SU-DHL-6 (cell line): ENCODE results near the gene TYRO3.

Experiments used
- H2AFZ ChIP-seq: fragments of 200-600 bp; sonication (generic); 2 replicates; pipeline ENCODE4 v1.6.1; 2014; ENCODE audit warnings: low read depth, mild to moderate bottlenecking, moderate library complexity, mixed read lengths, antibody characterized with exemption, low read length; ENCODE audit not compliant: severe bottlenecking
- H3F3A ChIP-seq: fragments of 200-600 bp; shearing (Covaris generic); 2 replicates; pipeline ENCODE4 v1.6.0; 2016; ENCODE audit warnings: antibody characterized with exemption, mild to moderate bottlenecking; ENCODE audit not compliant: insufficient read depth
- H3K27ac ChIP-seq: fragments of 200-600 bp; sonication (generic); 2 replicates; pipeline ENCODE4 v1.5.1; 2016; ENCODE audit warnings: low read depth, mild to moderate bottlenecking, low read length, moderate library complexity, mixed read lengths
- H3K27me3 ChIP-seq: fragments of 200-600 bp; sonication (generic), shearing (Covaris generic); 2 replicates; pipeline ENCODE4 v1.6.0; 2014; ENCODE audit warnings: mild to moderate bottlenecking, low read length
- H3K36me3 ChIP-seq: fragments of 200-600 bp; sonication (generic); 2 replicates; pipeline ENCODE4 v1.6.1; 2014; ENCODE audit warnings: mild to moderate bottlenecking, low read length, mixed read lengths
- H3K4me2 ChIP-seq: fragments of 300-600, 200-600 bp; shearing (Covaris generic), sonication (generic); 2 replicates; pipeline ENCODE4 v1.6.0; 2014; ENCODE audit warnings: low read length, low read depth, mild to moderate bottlenecking; ENCODE audit not compliant: poor library complexity, severe bottlenecking
- H3K4me3 ChIP-seq: fragments of 200-600 bp; sonication (generic); 2 replicates; pipeline ENCODE4 v1.5.1; 2014; ENCODE audit warnings: antibody characterized with exemption, low read length, mild to moderate bottlenecking, mixed read lengths; ENCODE audit not compliant: insufficient read depth, poor library complexity, severe bottlenecking
- H3K79me2 ChIP-seq: fragments of 200-600 bp; sonication (generic); 2 replicates; pipeline ENCODE4 v1.6.1; 2014; ENCODE audit warnings: mild to moderate bottlenecking, low read length, moderate library complexity; ENCODE audit not compliant: insufficient read depth
- H3K9ac ChIP-seq: fragments of 200-600 bp; sonication (generic); 2 replicates; pipeline ENCODE4 v1.7.0; 2014; ENCODE audit warnings: mild to moderate bottlenecking, low read length
- H3K9me2 ChIP-seq: fragments of 200-600 bp; sonication (generic); replicated peaks from 2 replicates; pipeline ENCODE4 v1.6.1; 2014; ENCODE audit warnings: low read length; ENCODE audit not compliant: insufficient read depth
- H3K9me3 ChIP-seq: fragments of 200-600 bp; sonication (generic); 2 replicates; pipeline ENCODE4 v1.6.1; 2014; ENCODE audit warnings: low read length, mixed read lengths; ENCODE audit not compliant: insufficient read depth
- H4K20me1 ChIP-seq: fragments of 200-600 bp; sonication (generic); 2 replicates; pipeline ENCODE4 v1.6.1; 2014; ENCODE audit warnings: low read depth, mild to moderate bottlenecking, antibody characterized with exemption, low read length, moderate library complexity, mixed read lengths
- EZH2phosphoT487 ChIP-seq: fragments of 200-600 bp; sonication (generic), shearing (Covaris generic); conservative IDR thresholded peaks from 2 replicates; pipeline ENCODE4 v1.6.1; 2018; ENCODE audit warnings: mild to moderate bottlenecking, antibody characterized with exemption, low read length, moderate library complexity, mixed read lengths
- TF ChIP-seq, protein P1 (sequence below): fragments of 200-600 bp; sonication (generic); IDR thresholded peaks from one replicate; pipeline ENCODE4 v1.5.1; 2017; ENCODE audit warnings: antibody characterized with exemption, mild to moderate bottlenecking, low read length, moderate library complexity; ENCODE audit not compliant: insufficient read depth, poor library complexity, severe bottlenecking

TYRO3 gene

DNA sequence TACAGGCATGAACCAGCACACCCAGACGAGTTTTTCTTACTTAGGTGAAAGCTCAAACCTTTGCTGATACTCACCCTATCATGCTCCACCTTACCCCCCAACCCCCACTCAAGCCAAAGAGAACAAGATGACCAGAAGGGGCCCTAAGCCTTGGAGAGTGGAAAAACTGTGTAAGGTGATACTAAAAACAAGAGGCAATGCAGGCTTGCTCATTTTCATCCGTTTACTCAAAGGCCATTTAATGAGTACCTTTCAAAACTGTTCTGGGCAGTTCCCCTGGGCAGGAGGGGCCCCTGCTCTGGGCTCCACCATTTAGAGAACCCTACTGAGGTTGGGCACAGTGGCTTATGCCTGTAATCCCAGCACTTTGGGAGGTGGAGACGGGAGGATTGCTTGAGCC, 6.7 kb downstream of the TYRO3 start:
- Histone ChIP-seq H2AFZ (no peak overlapping the region), H3K4me2 (no peak overlapping the region), H3K9ac (no peak overlapping the region), H3K27me3 (no peaks in the 10 kb centered on the region), H3K36me3 (no peaks in the 10 kb centered on the region), H3K79me2 (no peaks in the 10 kb centered on the region), H3K4me3 (no peak overlapping the region), H3F3A (no peaks in the 10 kb centered on the region), H3K27ac (no peak overlapping the region), H3K9me3 (no peaks in the 10 kb centered on the region), H3K9me2 (no peaks in the 10 kb centered on the region), H4K20me1 (no peaks in the 10 kb centered on the region)
- TF ChIP-seq, protein P1, sequence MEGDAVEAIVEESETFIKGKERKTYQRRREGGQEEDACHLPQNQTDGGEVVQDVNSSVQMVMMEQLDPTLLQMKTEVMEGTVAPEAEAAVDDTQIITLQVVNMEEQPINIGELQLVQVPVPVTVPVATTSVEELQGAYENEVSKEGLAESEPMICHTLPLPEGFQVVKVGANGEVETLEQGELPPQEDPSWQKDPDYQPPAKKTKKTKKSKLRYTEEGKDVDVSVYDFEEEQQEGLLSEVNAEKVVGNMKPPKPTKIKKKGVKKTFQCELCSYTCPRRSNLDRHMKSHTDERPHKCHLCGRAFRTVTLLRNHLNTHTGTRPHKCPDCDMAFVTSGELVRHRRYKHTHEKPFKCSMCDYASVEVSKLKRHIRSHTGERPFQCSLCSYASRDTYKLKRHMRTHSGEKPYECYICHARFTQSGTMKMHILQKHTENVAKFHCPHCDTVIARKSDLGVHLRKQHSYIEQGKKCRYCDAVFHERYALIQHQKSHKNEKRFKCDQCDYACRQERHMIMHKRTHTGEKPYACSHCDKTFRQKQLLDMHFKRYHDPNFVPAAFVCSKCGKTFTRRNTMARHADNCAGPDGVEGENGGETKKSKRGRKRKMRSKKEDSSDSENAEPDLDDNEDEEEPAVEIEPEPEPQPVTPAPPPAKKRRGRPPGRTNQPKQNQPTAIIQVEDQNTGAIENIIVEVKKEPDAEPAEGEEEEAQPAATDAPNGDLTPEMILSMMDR, result no peak
- no peak for TF ChIP-seq EZH2phosphoT487

DNA sequence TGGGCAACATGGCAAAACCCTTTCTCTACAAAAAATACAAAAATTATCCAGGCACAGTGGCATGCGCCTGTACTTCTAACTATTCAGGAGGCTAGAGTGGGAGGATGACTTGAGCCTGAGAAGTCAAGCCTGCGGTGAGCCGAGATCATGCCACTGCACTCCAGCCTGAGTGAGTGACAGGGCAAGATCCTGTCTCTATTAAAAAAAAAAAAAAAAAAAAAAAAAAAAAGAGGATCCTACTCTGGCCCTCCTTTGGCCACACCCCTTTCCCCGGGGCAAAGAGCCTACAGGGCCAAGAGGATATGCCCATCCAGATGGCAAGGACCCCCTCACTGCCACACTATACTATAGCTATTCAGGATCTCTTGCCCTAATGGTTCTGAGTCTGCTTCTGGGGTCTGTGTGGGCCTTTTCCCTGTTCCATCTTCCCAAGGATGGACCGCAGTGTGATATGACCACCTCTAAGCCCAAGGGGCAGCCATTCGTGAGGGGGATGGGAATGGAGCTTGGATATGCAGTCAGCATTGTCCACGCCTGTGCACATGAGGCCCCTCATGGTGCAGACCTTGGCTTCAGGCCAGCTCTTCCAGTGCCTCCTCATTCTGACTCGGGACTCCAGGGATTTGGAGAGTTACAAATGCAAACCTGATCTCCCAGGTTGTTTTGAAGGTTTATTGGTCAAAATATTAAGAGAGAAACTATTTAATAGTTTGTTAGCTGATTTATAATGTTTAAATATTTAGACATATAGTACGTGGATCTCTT, 7.3 kb downstream of the TYRO3 start:
- Histone ChIP-seq H3F3A (no peaks in the 10 kb centered on the region), H3K4me2 (no peak overlapping the region), H3K36me3 (no peaks in the 10 kb centered on the region), H3K27me3 (no peaks in the 10 kb centered on the region), H3K9me2 (no peaks in the 10 kb centered on the region), H3K27ac (no peak overlapping the region), H2AFZ (no peak overlapping the region), H4K20me1 (no peaks in the 10 kb centered on the region), H3K9ac (no peak overlapping the region), H3K9me3 (no peaks in the 10 kb centered on the region), H3K4me3 (no peak overlapping the region), H3K79me2 (no peaks in the 10 kb centered on the region)
- no peak for TF ChIP-seq EZH2phosphoT487
- TF ChIP-seq, protein P1, result no peak

DNA sequence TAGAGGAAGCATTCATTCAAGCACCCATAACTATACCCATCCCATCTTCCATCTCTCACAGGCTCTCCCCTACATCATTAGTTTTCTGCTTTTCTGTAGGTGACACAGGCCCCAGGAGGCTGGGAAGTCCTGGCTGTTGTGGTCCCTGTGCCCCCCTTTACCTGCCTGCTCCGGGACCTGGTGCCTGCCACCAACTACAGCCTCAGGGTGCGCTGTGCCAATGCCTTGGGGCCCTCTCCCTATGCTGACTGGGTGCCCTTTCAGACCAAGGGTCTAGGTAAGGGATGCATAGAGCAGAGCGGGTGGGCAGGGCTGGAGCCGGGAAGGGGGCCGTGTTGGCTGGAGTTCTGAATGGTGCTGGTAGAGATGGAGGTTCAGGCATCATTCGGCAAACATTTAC, 8.2 kb downstream of the TYRO3 start:
- no peaks in the 10 kb centered on the region for H3F3A ChIP-seq

More for the DNA sequence above, 8.2 kb downstream of the TYRO3 start:
- no peaks in the 10 kb centered on the region for H3K9me3 ChIP-seq
- no peak overlapping the region for H3K4me2 ChIP-seq
- no peak overlapping the region for H3K9ac ChIP-seq
- H3K9me2 ChIP-seq, result no peaks in the 10 kb centered on the region
- no peak overlapping the region for H3K4me3 ChIP-seq
- no peaks in the 10 kb centered on the region for H4K20me1 ChIP-seq
- TF ChIP-seq, protein P1, result no peak
- no peak for TF ChIP-seq EZH2phosphoT487
- H3K36me3 ChIP-seq, result no peaks in the 10 kb centered on the region
- H3K27ac ChIP-seq, result no peak overlapping the region
- H3K79me2 ChIP-seq, result no peaks in the 10 kb centered on the region
- no peak overlapping the region for H2AFZ ChIP-seq
- H3K27me3 ChIP-seq, result no peaks in the 10 kb centered on the region
